ENCODE measurements around the gene HTR7. TPM values are rescaled to one million over a fixed set of nuclear protein-coding genes. Genes with fewer than 3 reads are reported as not detected.

Gene HTR7
- total RNA-seq, 6 donors from 2014 or later: 0.54 to 0.64 (median 0.59) TPM; not detected in 3

GRCh38 chr10:90890347-90890746 is 32.5 kb upstream of the HTR7 start:
- TF ChIP-seq POLR2A (IDR thresholded peaks at IDR 0.05) (no peak), EP300 (IDR thresholded peaks at IDR 0.05) (no peak), CTCF (IDR thresholded peaks at IDR 0.05) (no peak), POLR2AphosphoS5 (IDR thresholded peaks at IDR 0.05) (no peak)
- peaks cover 0 to 90% (median 25%) of the 10 kb centered on the region in 4 donors for H3K36me3 ChIP-seq
- H3K9me3 ChIP-seq: no peaks in the 10 kb centered on the region
- ATAC-seq (ENCODE audit: low FRiP score in 2 of 2) (no peak), DNase-seq (no peak)
- 70 to 79% methylated on average over 2 of the region's 2 CpGs for WGBS, 2 donors
- H3K27me3 ChIP-seq: no peaks in the 10 kb centered on the region
- H3K27ac ChIP-seq: no peak overlapping the region
- H3K4me1 ChIP-seq: no peaks in the 10 kb centered on the region
- no peak overlapping the region for H3K4me3 ChIP-seq

GRCh38 chr10:90889636-90890035 is 31.8 kb upstream of the HTR7 start:
- no peak for DNase-seq
- no peak overlapping the region for H3K4me3 ChIP-seq
- peaks cover 0 to 4% (median 0%) of the 10 kb centered on the region in 4 donors for H3K4me1 ChIP-seq
- peaks cover 0 to 86% (median 25%) of the 10 kb centered on the region in 4 donors for H3K36me3 ChIP-seq
- 72 to 73% methylated on average over 1 of the region's 1 CpG for whole genome bisulfite sequencing, 2 donors
- no peaks in the 10 kb centered on the region for H3K27me3 ChIP-seq
- no peak for ATAC-seq (ENCODE audit: low FRiP score in 2 of 2)
- TF ChIP-seq POLR2A (IDR thresholded peaks at IDR 0.05): no peak
- TF ChIP-seq EP300 (IDR thresholded peaks at IDR 0.05): no peak
- no peak for TF ChIP-seq CTCF (IDR thresholded peaks at IDR 0.05)
- no peak for TF ChIP-seq POLR2AphosphoS5 (IDR thresholded peaks at IDR 0.05)
- H3K27ac ChIP-seq: no peak overlapping the region
- no peaks in the 10 kb centered on the region for H3K9me3 ChIP-seq

GRCh38 chr10:90888387-90888786 is 30.5 kb upstream of the HTR7 start:
- no peak for TF ChIP-seq POLR2AphosphoS5 (IDR thresholded peaks at IDR 0.05)
- no peak for TF ChIP-seq POLR2A (IDR thresholded peaks at IDR 0.05)
- no peak for TF ChIP-seq EP300 (IDR thresholded peaks at IDR 0.05)
- TF ChIP-seq CTCF (IDR thresholded peaks at IDR 0.05): no peak
- ATAC-seq (ENCODE audit: low FRiP score in 2 of 2): no peak
- H3K27me3 ChIP-seq: no peaks in the 10 kb centered on the region
- H3K4me1 ChIP-seq: peaks cover 0 to 4% (median 0%) of the 10 kb centered on the region in 4 donors
- no peak for DNase-seq
- H3K27ac ChIP-seq: no peak overlapping the region
- no peak overlapping the region for H3K4me3 ChIP-seq
- no peaks in the 10 kb centered on the region for H3K9me3 ChIP-seq
- WGBS, 2 donors: 87 to 96% methylated on average over 6 of the region's 6 CpGs
- peaks cover 0 to 73% (median 25%) of the 10 kb centered on the region in 4 donors for H3K36me3 ChIP-seq

- TF ChIP-seq EP300 (IDR thresholded peaks at IDR 0.05) (no peak), POLR2AphosphoS5 (IDR thresholded peaks at IDR 0.05) (no peak), CTCF (IDR thresholded peaks at IDR 0.05) (no peak), POLR2A (IDR thresholded peaks at IDR 0.05) (no peak)
- no peak for ATAC-seq (ENCODE audit: low FRiP score in 2 of 2)
- 72 to 81% methylated on average over 6 of the region's 6 CpGs for WGBS, 2 donors
- Histone ChIP-seq H3K4me1 (peaks cover 0 to 4% (median 0%) of the 10 kb centered on the region in 4 donors), H3K36me3 (peaks cover 0 to 67% (median 21%) of the 10 kb centered on the region in 4 donors), H3K9me3 (no peaks in the 10 kb centered on the region), H3K4me3 (no peak overlapping the region), H3K27ac (no peak overlapping the region), H3K27me3 (no peaks in the 10 kb centered on the region)
- DNase-seq: no peak
Observed at GRCh38 chr10:90887555-90887954, 29.7 kb upstream of the HTR7 start.

GRCh38 chr10:90885176-90885575 is 27.3 kb upstream of the HTR7 start:
- ATAC-seq (ENCODE audit: low FRiP score in 2 of 2) (no peak), DNase-seq (no peak)
- no peaks in the 10 kb centered on the region for H3K9me3 ChIP-seq
- H3K27me3 ChIP-seq: no peaks in the 10 kb centered on the region
- peaks cover 0 to 62% (median 17%) of the 10 kb centered on the region in 4 donors for H3K36me3 ChIP-seq
- H3K27ac ChIP-seq: no peak overlapping the region
- no peak overlapping the region for H3K4me3 ChIP-seq
- H3K4me1 ChIP-seq: peaks cover 0 to 4% (median 0%) of the 10 kb centered on the region in 4 donors
- TF ChIP-seq POLR2AphosphoS5 (IDR thresholded peaks at IDR 0.05): no peak
- TF ChIP-seq EP300 (IDR thresholded peaks at IDR 0.05): no peak
- WGBS, 2 donors: 95 to 96% methylated on average over 1 of the region's 1 CpG
